K562 (cell line): Measurements from ENCODE around the gene CDKN2B-AS1. TPM values are rescaled to one million over a fixed set of nuclear protein-coding genes. Genes with fewer than 3 reads are reported as not detected.

ENCODE experiments used
- ATAC-seq: fragments of 200-7000 bp; cut with Tn5 transposase; 3 replicates; pipeline ENCODE4 v1.9.1; 2020; ENCODE audit warnings: moderate library complexity
- BruUV-seq: library from RNA; stranded (reverse); fragments of 400-500 nt; replicated peaks from 2 replicates; lab custom pipeline; 2021; lab: Mats Ljungman, UMichigan
- CTCF ChIA-PET: fragments of 300-600 bp; formaldehyde crosslinking; extraction: SDS; loops from one replicate; lab custom pipeline; 2021; ENCODE audit warnings: low intra/inter-chr PET ratio; lab: Yijun Ruan, JAX
- POLR2A ChIA-PET: fragments of 300-600, 350-650 bp; sonication (Branson Sonifier 250); formaldehyde crosslinking; extraction: SDS; loops from one replicate; lab custom pipeline; 2021; ENCODE audit warnings: antibody characterized with exemption, inconsistent platforms; lab: Yijun Ruan, JAX
- DNase-seq, 4 experiments: peaks; one replicate each; pipeline versions ENCODE4 v3.0.0 to v3.0.0-alpha.2; 2011 to 2018; ENCODE audit warnings: low spot score in 3 of 4, mixed read lengths in 3 of 4; ENCODE audit errors: extremely low read depth in 1 of 4
- FAIRE-seq: peaks from 2 replicates; lab custom pipeline; 2011; peaks lifted over from hg19 to GRCh38; lab: Jason Lieb, UNC
- H2AFZ ChIP-seq: 2 replicates; pipeline ENCODE4 v1.6.0; 2011; ENCODE audit warnings: low read depth, low read length, control low read depth, inconsistent platforms
- H3K27ac ChIP-seq: fragments of 200-600 bp; 3 replicates; pipeline ENCODE4 v1.8.0; 2011; ENCODE audit warnings: low read depth, mild to moderate bottlenecking, control low read depth, inconsistent platforms, low read length, moderate library complexity, mixed read lengths; ENCODE audit errors: extremely low read depth
- H3K27me3 ChIP-seq, 2 experiments: fragments of 300-600 bp in 1 of 2; 2 replicates in 1 of 2; 3 replicates in 1 of 2; pipeline versions ENCODE4 v1.6.0 to v1.8.0; 2011; ENCODE audit warnings: inconsistent platforms in 2 of 2, low read length in 2 of 2, mild to moderate bottlenecking in 1 of 2, mixed read lengths in 1 of 2, moderate library complexity in 1 of 2; ENCODE audit not compliant: control insufficient read depth in 2 of 2, insufficient read depth in 2 of 2
- H3K36me3 ChIP-seq: fragments of 300-600 bp; 3 replicates; pipeline ENCODE4 v1.8.0; 2011; ENCODE audit warnings: mild to moderate bottlenecking, low read length, inconsistent platforms; ENCODE audit not compliant: control insufficient read depth, insufficient read depth
- H3K4me1 ChIP-seq, 2 experiments: fragments of 200-600 bp in 1 of 2; replicated peaks in 1 of 2; 2 replicates in 1 of 2; 3 replicates in 1 of 2; pipeline versions ENCODE4 v1.5.1 to v1.8.0; 2011; ENCODE audit warnings: inconsistent platforms in 2 of 2, low read length in 2 of 2, mild to moderate bottlenecking in 1 of 2, mixed read lengths in 1 of 2, moderate library complexity in 1 of 2; ENCODE audit not compliant: control insufficient read depth in 2 of 2, insufficient read depth in 2 of 2
- H3K4me2 ChIP-seq: 2 replicates; pipeline ENCODE4 v1.6.1; 2011; ENCODE audit warnings: low read length, control low read depth, inconsistent platforms, mixed read lengths; ENCODE audit not compliant: insufficient read depth
- H3K4me3 ChIP-seq: fragments of 200-600 bp; sonication (generic), shearing (Covaris generic); 2 replicates; pipeline ENCODE4 v1.5.1; 2016; ENCODE audit warnings: control low read depth, inconsistent platforms
- H3K79me2 ChIP-seq: fragments of 200-600 bp; 3 replicates; pipeline ENCODE4 v1.8.0; 2011; ENCODE audit warnings: low read length, inconsistent platforms; ENCODE audit not compliant: control insufficient read depth, insufficient read depth
- H3K9ac ChIP-seq, 2 experiments: 2 replicates each; pipeline versions ENCODE4 v1.6.0 to v1.6.1; 2011; ENCODE audit warnings: low read depth in 2 of 2, low read length in 2 of 2, control low read depth in 1 of 2, inconsistent platforms in 1 of 2, mild to moderate bottlenecking in 1 of 2, mixed read lengths in 1 of 2; ENCODE audit not compliant: insufficient read depth in 1 of 2
- H3K9me1 ChIP-seq: one replicate; pipeline ENCODE4 v1.6.0; 2011; ENCODE audit warnings: inconsistent platforms, mild to moderate bottlenecking, low read length, moderate library complexity; ENCODE audit not compliant: control insufficient read depth, insufficient read depth
- H3K9me3 ChIP-seq: replicated peaks from 2 replicates; pipeline ENCODE4 v1.5.1; 2011; ENCODE audit warnings: low read depth, low read length, inconsistent platforms; ENCODE audit not compliant: control insufficient read depth, insufficient read depth
- H4K20me1 ChIP-seq: replicated peaks from 2 replicates; pipeline ENCODE4 v1.6.1; 2011; ENCODE audit warnings: low read length, inconsistent platforms, mixed read lengths; ENCODE audit not compliant: control insufficient read depth, insufficient read depth
- FIP1L1 ChIP-seq: fragments of 200-400 bp; formaldehyde crosslinking; IDR thresholded peaks from 2 replicates; pipeline ENCODE4 v1.6.1; 2018; ENCODE audit warnings: mild to moderate bottlenecking, low read depth, low read length; ENCODE audit not compliant: poor library complexity, severe bottlenecking
- ID3 ChIP-seq, 2 experiments: fragments of 250-450 bp in 1 of 2; fragments of 450-650 bp in 1 of 2; sonication (Bioruptor Pico) in 1 of 2; IDR thresholded peaks; 2 replicates each; pipeline versions ENCODE4 v1.6.1 to v1.8.0; 2016 to 2021; ENCODE audit warnings: mild to moderate bottlenecking in 2 of 2, moderate library complexity in 2 of 2, missing compliant biosample characterization in 1 of 2, missing genetic modification characterization in 1 of 2
- MBD2 ChIP-seq: sonication (generic); IDR thresholded peaks from 2 replicates; pipeline ENCODE4 v1.6.1; 2016; ENCODE audit warnings: low read depth, borderline replicate concordance
- RBM14 ChIP-seq: fragments of 200-400 bp; formaldehyde crosslinking; IDR thresholded peaks from 2 replicates; pipeline ENCODE4 v1.6.1; 2018; ENCODE audit warnings: low read depth, mild to moderate bottlenecking, low read length, moderate library complexity, borderline replicate concordance; ENCODE audit not compliant: insufficient read depth
- RFX5 ChIP-seq: IDR thresholded peaks from 2 replicates; pipeline ENCODE4 v1.6.1; 2011; ENCODE audit warnings: low read depth, mild to moderate bottlenecking, improper control_type of control experiment, low read length
- ZBTB8A ChIP-seq: fragments of 450-650 bp; IDR thresholded peaks from 2 replicates; pipeline ENCODE4 v1.6.1; 2018; ENCODE audit warnings: mild to moderate bottlenecking, moderate library complexity; ENCODE audit not compliant: partially characterized antibody
- ZNF140 ChIP-seq: fragments of 250-450 bp; sonication (Bioruptor Pico); IDR thresholded peaks from 2 replicates; pipeline ENCODE4 v1.8.0; 2021; ENCODE audit warnings: moderate library complexity, mild to moderate bottlenecking, inconsistent platforms
- ZNF347 ChIP-seq: fragments of 450-650 bp; formaldehyde crosslinking; IDR thresholded peaks from 2 replicates; pipeline ENCODE4 v1.4.0; 2020; ENCODE audit warnings: low read depth, mild to moderate bottlenecking, moderate library complexity
- ZNF75A ChIP-seq: fragments of 450-650 bp; formaldehyde crosslinking; IDR thresholded peaks from 2 replicates; pipeline ENCODE4 v1.4.0; 2020; ENCODE audit warnings: mild to moderate bottlenecking
- ZNF830 ChIP-seq: fragments of 250-450 bp; sonication (Bioruptor Pico); IDR thresholded peaks from 2 replicates; pipeline ENCODE4 v1.5.0; 2021; ENCODE audit warnings: mild to moderate bottlenecking
- ZZZ3 ChIP-seq: fragments of 450-650 bp; IDR thresholded peaks from 2 replicates; pipeline ENCODE4 v1.6.1; 2016; ENCODE audit warnings: antibody characterized with exemption, mild to moderate bottlenecking, moderate library complexity
- WGBS: fragments of 100-300 bp; shearing (Covaris generic); methylation state at CpG from one replicate; pipeline ENCODE4 v1.1.6; 2016; ENCODE audit warnings: low coverage, mixed read lengths; ENCODE audit not compliant: insufficient coverage; ENCODE audit errors: missing lambda C conversion rate; 5-methylcytosine and 5-hydroxymethylcytosine counted together
- in situ Hi-C: fragments of 300-500 bp; cut with MboI; formaldehyde crosslinking; loops from 4 replicates; pipeline ENCODE4 v1.15.0; 2018; ENCODE audit warnings: inconsistent platforms, mixed read lengths
- intact Hi-C: fragments of 100-400 bp; cut with micrococcal nuclease; formaldehyde crosslinking; loops from 2 replicates; pipeline ENCODE4 v1.14.2; 2022
- polyA plus RNA-seq, 8 experiments: library from polyadenylated mRNA; depleted of rRNA in 4 of 8; stranded (reverse) in 5 of 8; unstranded in 3 of 8; fragments of >200 nt; fragmentation: Nextera tagmentation in 2 of 8; fragmentation: Illumina TruSeq in 1 of 8; extraction: Ambion mirVana in 2 of 8; extraction: Trizol in 1 of 8; gene quantifications; 2 replicates each; pipeline versions ENCODE4 v1.2.1 to v1.2.3, GENCODE V29; 2011 to 2014; ENCODE audit warnings: inconsistent platforms in 1 of 8, missing spikeins in 1 of 8
- total RNA-seq, 7 experiments: library from RNA; depleted of rRNA in 6 of 7; stranded (reverse); fragments of >200 nt in 6 of 7; fragmentation: Illumina TruSeq in 2 of 7; extraction: Trizol in 2 of 7; gene quantifications; 2 replicates each; pipeline versions ENCODE4 v1.2.1 to v1.2.3, GENCODE V29; 2011 to 2021; ENCODE audit warnings: low replicate concordance in 1 of 7
- TF ChIP-seq, protein P1 (sequence below): fragments of 450-650 bp; IDR thresholded peaks from 2 replicates; pipeline ENCODE4 v1.6.1; 2016; ENCODE audit warnings: borderline replicate concordance
- TF ChIP-seq, protein P2 (sequence below): fragments of 250-450 bp; sonication (Bioruptor Pico); IDR thresholded peaks from 2 replicates; pipeline ENCODE4 v1.4.0; 2020

Gene CDKN2B-AS1
- total and polyA plus RNA-seq, 9 of the 15 experiments (the other 6 are each of a cell fraction or from before 2014, with no cell fraction given) = not detected

- POLR2A ChIA-PET = no interaction called here
- Histone ChIP-seq H3K4me3 (no peak overlapping the region), H2AFZ (no peak overlapping the region)
Observed at GRCh38 chr9:22102146-22103053, 107.8 kb downstream of the CDKN2B-AS1 start.

More at GRCh38 chr9:22102146-22103053, 107.8 kb downstream of the CDKN2B-AS1 start:
- ATAC-seq (no peak), DNase-seq (no peak)
- intact Hi-C loops (no loop called here), in situ Hi-C loops (no loop called here)
- no TSS peak for BruUV-seq
- Histone ChIP-seq H3K27me3 (no peaks in the 10 kb centered on the region), H3K9me3 (no peaks in the 10 kb centered on the region), H3K79me2 (no peaks in the 10 kb centered on the region), H3K4me2 (no peak overlapping the region), H3K27ac (no peak overlapping the region), H3K4me1 (no peaks in the 10 kb centered on the region), H3K36me3 (no peaks in the 10 kb centered on the region), H3K9me1 (no peaks in the 10 kb centered on the region)
- CTCF ChIA-PET = no interaction called here
- WGBS = no CpG with 5 or more reads among the region's 4 CpGs
- TF ChIP-seq FIP1L1 (no peak), ZNF75A (no peak), ZNF347 (no peak), ZNF140 (CRISPR knock-in tag) (no peak), MBD2 (no peak), ZNF830 (CRISPR knock-in tag) (no peak), ZZZ3 (no peak), ID3 (CRISPR knock-in tag; IDR thresholded peaks at IDR 0.05) (no peak), ID3 (tag; IDR thresholded peaks at IDR 0.05) (no peak), RFX5 (no peak), RBM14 (no peak), ZBTB8A (no peak)
- TF ChIP-seq, protein P1, sequence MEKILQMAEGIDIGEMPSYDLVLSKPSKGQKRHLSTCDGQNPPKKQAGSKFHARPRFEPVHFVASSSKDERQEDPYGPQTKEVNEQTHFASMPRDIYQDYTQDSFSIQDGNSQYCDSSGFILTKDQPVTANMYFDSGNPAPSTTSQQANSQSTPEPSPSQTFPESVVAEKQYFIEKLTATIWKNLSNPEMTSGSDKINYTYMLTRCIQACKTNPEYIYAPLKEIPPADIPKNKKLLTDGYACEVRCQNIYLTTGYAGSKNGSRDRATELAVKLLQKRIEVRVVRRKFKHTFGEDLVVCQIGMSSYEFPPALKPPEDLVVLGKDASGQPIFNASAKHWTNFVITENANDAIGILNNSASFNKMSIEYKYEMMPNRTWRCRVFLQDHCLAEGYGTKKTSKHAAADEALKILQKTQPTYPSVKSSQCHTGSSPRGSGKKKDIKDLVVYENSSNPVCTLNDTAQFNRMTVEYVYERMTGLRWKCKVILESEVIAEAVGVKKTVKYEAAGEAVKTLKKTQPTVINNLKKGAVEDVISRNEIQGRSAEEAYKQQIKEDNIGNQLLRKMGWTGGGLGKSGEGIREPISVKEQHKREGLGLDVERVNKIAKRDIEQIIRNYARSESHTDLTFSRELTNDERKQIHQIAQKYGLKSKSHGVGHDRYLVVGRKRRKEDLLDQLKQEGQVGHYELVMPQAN = no peak
- TF ChIP-seq, protein P2, sequence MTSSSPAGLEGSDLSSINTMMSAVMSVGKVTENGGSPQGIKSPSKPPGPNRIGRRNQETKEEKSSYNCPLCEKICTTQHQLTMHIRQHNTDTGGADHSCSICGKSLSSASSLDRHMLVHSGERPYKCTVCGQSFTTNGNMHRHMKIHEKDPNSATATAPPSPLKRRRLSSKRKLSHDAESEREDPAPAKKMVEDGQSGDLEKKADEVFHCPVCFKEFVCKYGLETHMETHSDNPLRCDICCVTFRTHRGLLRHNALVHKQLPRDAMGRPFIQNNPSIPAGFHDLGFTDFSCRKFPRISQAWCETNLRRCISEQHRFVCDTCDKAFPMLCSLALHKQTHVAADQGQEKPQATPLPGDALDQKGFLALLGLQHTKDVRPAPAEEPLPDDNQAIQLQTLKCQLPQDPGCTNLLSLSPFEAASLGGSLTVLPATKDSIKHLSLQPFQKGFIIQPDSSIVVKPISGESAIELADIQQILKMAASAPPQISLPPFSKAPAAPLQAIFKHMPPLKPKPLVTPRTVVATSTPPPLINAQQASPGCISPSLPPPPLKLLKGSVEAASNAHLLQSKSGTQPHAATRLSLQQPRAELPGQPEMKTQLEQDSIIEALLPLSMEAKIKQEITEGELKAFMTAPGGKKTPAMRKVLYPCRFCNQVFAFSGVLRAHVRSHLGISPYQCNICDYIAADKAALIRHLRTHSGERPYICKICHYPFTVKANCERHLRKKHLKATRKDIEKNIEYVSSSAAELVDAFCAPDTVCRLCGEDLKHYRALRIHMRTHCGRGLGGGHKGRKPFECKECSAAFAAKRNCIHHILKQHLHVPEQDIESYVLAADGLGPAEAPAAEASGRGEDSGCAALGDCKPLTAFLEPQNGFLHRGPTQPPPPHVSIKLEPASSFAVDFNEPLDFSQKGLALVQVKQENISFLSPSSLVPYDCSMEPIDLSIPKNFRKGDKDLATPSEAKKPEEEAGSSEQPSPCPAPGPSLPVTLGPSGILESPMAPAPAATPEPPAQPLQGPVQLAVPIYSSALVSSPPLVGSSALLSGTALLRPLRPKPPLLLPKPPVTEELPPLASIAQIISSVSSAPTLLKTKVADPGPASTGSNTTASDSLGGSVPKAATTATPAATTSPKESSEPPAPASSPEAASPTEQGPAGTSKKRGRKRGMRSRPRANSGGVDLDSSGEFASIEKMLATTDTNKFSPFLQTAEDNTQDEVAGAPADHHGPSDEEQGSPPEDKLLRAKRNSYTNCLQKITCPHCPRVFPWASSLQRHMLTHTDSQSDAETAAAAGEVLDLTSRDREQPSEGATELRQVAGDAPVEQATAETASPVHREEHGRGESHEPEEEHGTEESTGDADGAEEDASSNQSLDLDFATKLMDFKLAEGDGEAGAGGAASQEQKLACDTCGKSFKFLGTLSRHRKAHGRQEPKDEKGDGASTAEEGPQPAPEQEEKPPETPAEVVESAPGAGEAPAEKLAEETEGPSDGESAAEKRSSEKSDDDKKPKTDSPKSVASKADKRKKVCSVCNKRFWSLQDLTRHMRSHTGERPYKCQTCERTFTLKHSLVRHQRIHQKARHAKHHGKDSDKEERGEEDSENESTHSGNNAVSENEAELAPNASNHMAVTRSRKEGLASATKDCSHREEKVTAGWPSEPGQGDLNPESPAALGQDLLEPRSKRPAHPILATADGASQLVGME (CRISPR knock-in tag) = no peak
- TF ChIP-seq, all 486 proteins: peak for 0
- FAIRE-seq = no peak
- Histone ChIP-seq H3K9ac (no peak overlapping the region), H4K20me1 (no peaks in the 10 kb centered on the region)
